ENCODE measurements around the gene POLR2E. TPM values are rescaled to one million over a fixed set of nuclear protein-coding genes. Genes with fewer than 3 reads are reported as not detected.
A peak's percentile ranks its signal among the peaks of the same experiment; 100 is the strongest.

The POLR2E gene
- total and polyA plus RNA-seq, 2 of the 8 experiments (the other 6 are each of a cell fraction or from before 2014, with no cell fraction given): 281 to 381 TPM

DNA sequence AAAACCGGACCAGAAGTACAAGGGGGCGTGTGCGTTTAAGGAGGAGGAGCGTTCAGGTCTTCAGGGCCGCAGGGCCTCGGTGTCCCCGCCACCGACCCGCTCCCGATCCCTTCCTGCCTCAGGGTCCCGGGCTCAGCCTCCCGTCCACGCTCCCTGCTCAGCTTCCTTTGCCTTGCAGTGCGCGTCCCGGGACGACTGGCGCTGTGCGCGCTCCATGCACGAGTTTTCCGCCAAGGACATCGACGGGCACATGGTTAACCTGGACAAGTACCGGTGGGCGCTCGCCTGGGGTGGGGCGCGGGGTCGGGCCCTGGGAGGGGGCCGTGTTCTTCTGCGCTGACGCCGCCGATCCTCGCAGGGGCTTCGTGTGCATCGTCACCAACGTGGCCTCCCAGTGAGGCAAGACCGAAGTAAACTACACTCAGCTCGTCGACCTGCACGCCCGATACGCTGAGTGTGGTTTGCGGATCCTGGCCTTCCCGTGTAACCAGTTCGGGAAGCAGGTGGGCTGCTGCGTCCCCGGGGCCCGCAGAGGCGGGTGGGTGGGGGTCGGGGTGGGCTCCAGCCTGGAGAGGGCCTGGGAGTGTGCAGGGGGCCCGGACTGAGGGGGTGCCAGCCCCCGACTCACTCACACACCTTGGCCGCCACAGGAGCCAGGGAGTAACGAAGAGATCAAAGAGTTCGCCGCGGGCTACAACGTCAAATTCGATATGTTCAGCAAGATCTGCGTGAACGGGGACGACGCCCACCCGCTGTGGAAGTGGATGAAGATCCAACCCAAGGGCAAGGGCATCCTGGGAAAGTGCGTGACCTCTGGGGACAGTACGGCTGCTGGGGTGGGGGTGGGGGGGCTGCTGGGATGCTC lies 10.1 kb upstream of the POLR2E start:
- Histone ChIP-seq H3K4me2 (ENCODE audit: insufficient read depth in 1 of 2, low read depth in 2 of 2, low read length in 2 of 2) (peak overlapping the region; percentile 71 to 97), H2BK5ac (ENCODE audit: low read depth, low read length) (peak overlapping the region; percentile 73; the same call in 1 of the 2 replicates), H2BK120ac (replicated peaks; ENCODE audit: low read depth, low read length) (no peak overlapping the region), H2AK5ac (ENCODE audit: low read depth, low read length) (no peak overlapping the region), H3K56ac (replicated peaks; ENCODE audit: insufficient read length, low read depth, low read length) (peak overlapping the region; percentile 50), H3K23ac (ENCODE audit: insufficient read length) (no peak overlapping the region), H3K23me2 (ENCODE audit: low read depth, low read length) (peaks cover 7% of the 10 kb centered on the region; the same call in 1 of the 2 replicates), H3K9ac (replicated peaks in 1 of 4; ENCODE audit: extremely low read depth in 1 of 4, low read depth in 3 of 4, low read length in 3 of 4) (peak overlapping the region; percentile 35 to 80 (median 73)), H4K20me1 (replicated peaks in 1 of 2; ENCODE audit: control insufficient read depth in 1 of 2, insufficient read depth in 2 of 2, low read length in 2 of 2) (peaks cover 5 to 10% of the 10 kb centered on the region in 2 experiments), H3K79me2 (ENCODE audit: control insufficient read depth in 1 of 2, insufficient read depth in 2 of 2, low read length in 2 of 2) (no peaks in the 10 kb centered on the region; a peak in 1 of 4 replicates), H3K4me3 (ENCODE audit: extremely low read depth in 1 of 4, insufficient read depth in 2 of 4, low read depth in 3 of 4, low read length in 4 of 4) (peak overlapping the region; percentile 57 to 93 (median 64)), H4K8ac (ENCODE audit: extremely low read depth, insufficient read depth, low read length) (peak overlapping the region; percentile 73; the same call in 1 of the 2 replicates), H3K36me3 (ENCODE audit: control insufficient read depth in 2 of 4, insufficient read depth in 4 of 4, low read length in 3 of 4) (peaks cover 8 to 32% (median 16%) of the 10 kb centered on the region in 4 experiments; a peak in 6 of 8 replicates), H4K91ac (replicated peaks; ENCODE audit: insufficient read length, low read length) (peak overlapping the region; percentile 95), H3K79me1 (ENCODE audit: low read depth, low read length) (peaks cover 4% of the 10 kb centered on the region), H3K27ac (ENCODE audit: low read depth, low read length) (peak overlapping the region; percentile 66; the same call in 1 of the 2 replicates), H3K27me3 (replicated peaks in 1 of 4; ENCODE audit: control insufficient read depth in 3 of 4, extremely low read depth in 1 of 4, insufficient read depth in 3 of 4, low read length in 3 of 4) (no peaks in the 10 kb centered on the region), H2BK15ac (ENCODE audit: low read length) (peak overlapping the region; percentile 88; the same call in 1 of the 2 replicates), H3K4ac (replicated peaks; ENCODE audit: insufficient read length, low read depth, low read length) (no peak overlapping the region), H2BK12ac (ENCODE audit: low read depth, low read length) (peak overlapping the region; percentile 80; the same call in 1 of the 2 replicates), H3K14ac (ENCODE audit: insufficient read length) (no peak overlapping the region), H2AFZ (ENCODE audit: low read length) (no peak overlapping the region), H3K4me1 (replicated peaks in 1 of 4; ENCODE audit: control insufficient read depth in 3 of 4, insufficient read depth in 4 of 4, low read length in 3 of 4) (peaks cover 4 to 21% (median 8%) of the 10 kb centered on the region in 4 experiments), H3K9me3 (ENCODE audit: insufficient read depth in 2 of 2, low read depth in 1 of 2, low read length in 1 of 2) (no peaks in the 10 kb centered on the region), H4K5ac (ENCODE audit: insufficient read length, low read depth, low read length) (no peak overlapping the region), H2BK20ac (ENCODE audit: low read length) (no peak overlapping the region), H3K18ac (ENCODE audit: extremely low read depth, low read length) (no peak overlapping the region; the same call in none of the 2 replicates)
- DNase-seq (ENCODE audit: low read depth in 1 of 2, low spot score in 2 of 2) (no peak), FAIRE-seq (no peak)
- WGBS, 2 experiments (ENCODE audit: extremely low coverage in 1 of 2, insufficient coverage in 1 of 2, insufficient read length in 1 of 2, insufficient replicate concordance in 2 of 2, low coverage in 1 of 2, low lambda C conversion rate in 2 of 2, missing lambda C conversion rate in 1 of 2): 68% methylated on average over 33 of the region's 69 CpGs; no CpG with 5 or more reads in 1 of the 2 experiments
- TF ChIP-seq, protein P1, sequence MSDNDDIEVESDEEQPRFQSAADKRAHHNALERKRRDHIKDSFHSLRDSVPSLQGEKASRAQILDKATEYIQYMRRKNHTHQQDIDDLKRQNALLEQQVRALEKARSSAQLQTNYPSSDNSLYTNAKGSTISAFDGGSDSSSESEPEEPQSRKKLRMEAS (IDR thresholded peaks at IDR 0.05): peak; percentile 74
- TF ChIP-seq CTBP2 (IDR thresholded peaks at IDR 0.05; ENCODE audit: borderline replicate concordance, insufficient read depth, insufficient read length, low read length) (no peak), POLR2A (IDR thresholded peaks at IDR 0.05; ENCODE audit: control extremely low read depth in 1 of 2, low read depth in 2 of 2, low read length in 2 of 2) (peak in 1 of 2 experiments; percentile 55; a peak in 2 of 3 replicates), POLR2AphosphoS5 (IDR thresholded peaks at IDR 0.05; ENCODE audit: low read depth, low read length) (peak; percentile 56), SRF (IDR thresholded peaks at IDR 0.05; ENCODE audit: low read depth, low read length) (no peak)
- CTCF ChIA-PET (ENCODE audit: partially characterized antibody): interaction anchor here (0.6 to 2.1 kb wide), 7 partner anchors 8 to 117 kb away, joined by 3 to 6 read pairs (median 5); no protein-coding TSS in a partner anchor
- POLR2A ChIA-PET (ENCODE audit: partially characterized antibody): interaction anchor here (0.7 to 9.8 kb wide), 19 partner anchors 7 to 170 kb away, joined by 3 to 116 read pairs (median 6); partner anchors contain the start of genes ABCA7, CIRBP, CNN2 and FAM174C
